Mucosa of stomach (tissue), 1 donor: Measurements from ENCODE around the gene HIVEP2.
A peak's percentile ranks its signal among the peaks of the same experiment; 100 is the strongest.

ENCODE experiments used
- H3K27me3 ChIP-seq: one replicate; pipeline ENCODE4 v1.7.0; 2013; ENCODE audit warnings: mild to moderate bottlenecking, low read length; ENCODE audit not compliant: control insufficient read depth, insufficient read depth
- H3K36me3 ChIP-seq: one replicate; pipeline ENCODE4 v1.7.0; 2013; ENCODE audit warnings: low read length; ENCODE audit not compliant: control insufficient read depth, insufficient read depth
- H3K4me1 ChIP-seq: one replicate; pipeline ENCODE4 v1.7.0; 2013; ENCODE audit warnings: mild to moderate bottlenecking, low read length; ENCODE audit not compliant: control insufficient read depth, insufficient read depth
- H3K4me3 ChIP-seq: one replicate; pipeline ENCODE4 v1.7.0; 2013; ENCODE audit warnings: low read length
- H3K9ac ChIP-seq: one replicate; pipeline ENCODE4 v1.7.0; 2013; ENCODE audit warnings: mild to moderate bottlenecking, low read length, moderate library complexity
- H3K9me3 ChIP-seq: one replicate; pipeline ENCODE4 v1.7.0; 2013; ENCODE audit warnings: mild to moderate bottlenecking, low read length, moderate library complexity; ENCODE audit not compliant: control insufficient read depth
- donor health status: Pancreatic carcinoma.

Gene HIVEP2

DNA sequence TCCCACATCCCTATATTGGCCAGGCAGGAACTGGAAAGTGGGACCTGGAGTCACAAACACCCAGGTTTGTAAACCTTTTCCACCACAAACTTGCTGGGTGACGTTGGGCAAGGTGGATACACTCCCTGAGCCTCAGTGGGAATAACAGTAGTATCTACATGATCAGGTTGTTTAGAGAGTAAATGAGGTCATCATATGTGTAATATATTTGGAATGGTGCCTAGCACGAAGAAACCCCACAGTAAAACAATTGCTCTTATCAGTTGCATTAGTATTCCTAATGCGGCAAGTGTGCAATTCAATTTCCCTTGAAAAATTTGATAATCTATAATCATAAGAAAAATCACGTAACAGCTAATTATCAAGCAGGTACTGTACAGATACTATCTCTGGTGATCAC lies 51.9 kb downstream of the HIVEP2 start:
- no peaks in the 10 kb centered on the region for H3K4me1 ChIP-seq
- no peaks in the 10 kb centered on the region for H3K27me3 ChIP-seq
- H3K9ac ChIP-seq: no peak overlapping the region
- H3K9me3 ChIP-seq: no peaks in the 10 kb centered on the region
- H3K36me3 ChIP-seq: no peaks in the 10 kb centered on the region
- H3K4me3 ChIP-seq: no peak overlapping the region

DNA sequence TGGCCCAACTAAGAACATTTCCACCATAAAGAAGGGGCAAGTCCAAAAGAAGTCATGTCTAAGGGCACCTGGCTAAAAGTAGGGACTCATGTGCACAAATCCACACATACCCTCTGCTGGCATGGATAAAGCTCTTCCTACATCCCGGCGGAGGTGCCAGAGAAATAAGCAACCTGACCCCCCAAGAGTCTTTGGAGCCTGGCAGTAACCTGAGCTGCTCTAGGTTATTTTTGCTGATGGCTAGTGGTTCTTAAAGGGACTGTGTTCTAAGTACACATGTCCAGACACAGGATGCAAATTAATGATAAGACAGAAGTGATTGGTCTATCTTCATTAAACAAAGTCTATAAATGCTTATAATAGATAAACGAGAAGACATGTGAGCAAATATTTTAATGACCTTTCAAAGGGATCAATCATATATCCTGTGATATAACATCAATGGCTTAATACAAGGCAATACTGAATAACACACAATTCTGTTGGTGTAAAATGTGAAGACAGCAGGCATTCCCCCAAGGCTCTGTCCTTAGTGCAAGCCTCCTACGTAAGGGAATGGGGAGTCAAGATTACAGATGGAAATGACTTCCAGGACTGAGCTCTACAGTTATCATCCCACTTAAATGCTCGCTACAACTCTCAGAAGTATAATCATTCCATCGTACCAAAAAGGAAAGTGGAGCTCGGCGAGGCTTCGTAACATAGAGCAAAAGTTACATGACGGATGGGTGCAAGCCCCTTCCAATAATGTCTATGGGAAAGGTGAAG lies 52.5 kb downstream of the HIVEP2 start:
- no peaks in the 10 kb centered on the region for H3K4me1 ChIP-seq
- no peak overlapping the region for H3K9ac ChIP-seq
- H3K36me3 ChIP-seq: no peaks in the 10 kb centered on the region
- no peaks in the 10 kb centered on the region for H3K27me3 ChIP-seq
- H3K4me3 ChIP-seq: no peak overlapping the region
- no peaks in the 10 kb centered on the region for H3K9me3 ChIP-seq

DNA sequence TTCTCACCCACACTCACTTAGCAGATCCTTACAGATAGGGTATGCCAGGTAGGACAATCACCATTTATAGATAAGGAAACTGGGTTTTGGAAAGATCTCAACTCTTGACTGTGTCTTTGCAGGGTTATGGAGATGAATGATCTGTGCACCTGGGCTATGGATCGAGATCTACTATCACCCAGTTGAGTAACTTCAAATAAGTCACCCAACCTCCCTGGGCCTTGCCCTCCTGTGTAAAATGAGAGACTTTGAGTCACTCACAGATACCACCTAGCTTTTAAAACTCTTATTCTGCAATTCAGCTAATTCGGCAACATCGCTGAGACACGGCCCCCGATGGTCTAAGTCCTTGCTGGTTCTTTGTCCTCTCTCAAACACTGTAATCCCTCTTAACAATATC lies 53.5 kb downstream of the HIVEP2 start:
- no peaks in the 10 kb centered on the region for H3K9me3 ChIP-seq
- H3K27me3 ChIP-seq: no peaks in the 10 kb centered on the region
- no peak overlapping the region for H3K9ac ChIP-seq
- H3K4me1 ChIP-seq: peaks cover 2% of the 10 kb centered on the region
- no peak overlapping the region for H3K4me3 ChIP-seq
- H3K36me3 ChIP-seq: no peaks in the 10 kb centered on the region

DNA sequence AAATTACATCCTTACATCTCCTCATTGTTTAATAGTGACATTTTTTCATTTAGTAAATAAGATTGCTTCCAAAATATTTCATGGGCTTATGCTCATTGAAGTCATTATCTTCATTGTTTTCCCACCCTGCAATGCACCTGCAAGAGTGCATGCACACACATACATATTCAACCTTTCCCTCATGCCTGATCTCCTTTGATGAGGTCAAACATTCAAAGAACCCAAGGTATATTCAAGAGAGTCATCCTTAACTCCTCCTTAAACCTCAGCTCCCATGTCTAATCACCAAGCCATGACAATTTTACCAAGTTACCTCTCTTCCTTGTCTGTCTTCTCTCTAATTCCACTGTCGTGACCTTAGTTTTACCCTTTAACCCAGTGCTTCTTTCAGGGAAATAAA lies 56.5 kb downstream of the HIVEP2 start:
- H3K9ac ChIP-seq: no peak overlapping the region
- no peak overlapping the region for H3K4me3 ChIP-seq
- H3K9me3 ChIP-seq: no peaks in the 10 kb centered on the region
- no peaks in the 10 kb centered on the region for H3K36me3 ChIP-seq
- H3K4me1 ChIP-seq: peaks cover 22% of the 10 kb centered on the region
- no peaks in the 10 kb centered on the region for H3K27me3 ChIP-seq

DNA sequence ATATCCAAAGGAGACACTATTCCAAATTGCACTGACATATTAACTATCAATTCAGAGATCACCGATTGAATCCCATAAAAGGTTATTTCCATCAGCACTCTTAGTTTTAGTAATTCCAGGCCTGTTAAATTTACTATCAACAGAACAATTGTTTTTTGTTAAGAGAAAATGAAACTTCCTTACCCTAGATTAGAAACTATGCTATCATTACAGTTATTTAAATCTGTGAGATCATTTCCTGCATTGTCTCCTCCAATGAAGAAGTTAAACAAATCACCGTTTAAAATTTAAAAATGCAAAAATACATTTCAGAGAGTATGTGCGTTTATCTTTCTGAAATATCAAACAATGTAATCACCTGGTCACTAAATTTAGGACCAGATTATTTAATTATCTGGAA lies 57.5 kb downstream of the HIVEP2 start:
- Histone ChIP-seq H3K36me3 (no peaks in the 10 kb centered on the region), H3K27me3 (no peaks in the 10 kb centered on the region), H3K9ac (no peak overlapping the region), H3K9me3 (no peaks in the 10 kb centered on the region), H3K4me3 (no peak overlapping the region), H3K4me1 (peaks cover 22% of the 10 kb centered on the region)

DNA sequence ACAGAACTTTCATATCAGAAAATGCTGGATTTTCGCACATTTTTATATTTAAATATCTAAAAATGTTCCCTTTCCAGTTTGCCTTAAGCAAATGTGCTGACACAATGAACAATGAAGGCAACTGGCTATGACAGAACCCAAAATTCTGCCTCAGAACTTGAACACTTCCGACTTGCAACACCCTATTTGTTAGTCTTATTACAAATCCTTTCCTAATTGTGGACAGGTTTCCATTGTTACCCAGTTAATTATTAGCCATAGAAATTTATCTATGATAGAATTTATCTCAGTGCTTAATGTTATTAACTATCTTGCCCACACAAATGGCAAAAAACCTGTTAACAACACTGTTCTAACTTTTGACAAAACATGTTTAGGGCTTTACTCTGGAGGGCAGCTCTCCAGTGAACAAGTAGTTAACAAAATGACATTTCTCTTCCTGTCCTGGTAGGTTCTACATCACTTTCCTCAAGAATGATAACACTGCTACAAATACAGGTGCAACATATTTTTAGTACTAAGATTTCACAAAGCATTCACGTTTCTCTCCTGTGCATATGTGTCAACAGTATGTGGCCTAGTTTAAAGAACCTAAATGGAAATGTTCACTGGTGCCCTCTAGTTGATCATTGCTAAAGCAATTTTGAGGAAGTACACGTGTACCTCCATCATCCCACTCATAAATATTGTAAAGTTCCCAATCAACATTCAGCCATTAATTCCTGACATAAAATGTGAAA lies 58.4 kb downstream of the HIVEP2 start:
- Histone ChIP-seq H3K4me1 (peaks cover 22% of the 10 kb centered on the region), H3K4me3 (no peak overlapping the region), H3K36me3 (no peaks in the 10 kb centered on the region), H3K9ac (no peak overlapping the region), H3K27me3 (no peaks in the 10 kb centered on the region), H3K9me3 (no peaks in the 10 kb centered on the region)

DNA sequence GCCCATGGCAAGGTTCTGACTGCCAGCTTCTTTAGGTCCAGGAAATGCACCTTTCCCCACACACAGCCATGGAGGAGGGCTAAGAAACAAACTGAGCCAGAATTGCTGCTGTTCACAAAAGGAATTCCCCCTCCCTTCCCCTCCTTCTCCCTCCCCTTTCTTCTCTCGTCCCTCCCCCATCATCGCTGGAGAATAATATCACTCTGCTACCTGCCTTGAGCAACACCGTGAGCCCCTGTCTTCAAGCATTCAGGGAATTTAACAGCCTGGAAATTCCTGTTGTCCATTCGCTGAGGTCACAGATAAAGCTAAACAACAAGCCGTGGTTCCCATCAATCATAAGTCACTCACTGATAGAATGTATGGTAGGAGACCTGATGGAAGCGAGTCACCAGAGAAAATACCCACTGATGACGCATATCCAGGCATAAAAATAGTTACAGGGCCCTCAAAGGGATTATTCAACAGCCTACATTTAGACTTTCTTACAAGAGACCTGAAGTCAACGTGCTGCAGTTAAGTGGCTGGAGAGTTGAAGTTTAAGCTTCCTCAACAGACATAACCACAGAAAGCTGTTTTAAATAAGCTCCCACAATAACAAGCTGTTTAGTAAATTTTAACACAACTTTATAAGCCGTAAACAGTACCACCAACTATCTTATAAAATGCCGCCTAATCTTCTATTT lies 59.7 kb downstream of the HIVEP2 start:
- H3K4me3 ChIP-seq: no peak overlapping the region
- H3K9ac ChIP-seq: peak overlapping the region; percentile 23
- no peaks in the 10 kb centered on the region for H3K36me3 ChIP-seq
- H3K9me3 ChIP-seq: no peaks in the 10 kb centered on the region
- no peaks in the 10 kb centered on the region for H3K27me3 ChIP-seq
- H3K4me1 ChIP-seq: peaks cover 22% of the 10 kb centered on the region

DNA sequence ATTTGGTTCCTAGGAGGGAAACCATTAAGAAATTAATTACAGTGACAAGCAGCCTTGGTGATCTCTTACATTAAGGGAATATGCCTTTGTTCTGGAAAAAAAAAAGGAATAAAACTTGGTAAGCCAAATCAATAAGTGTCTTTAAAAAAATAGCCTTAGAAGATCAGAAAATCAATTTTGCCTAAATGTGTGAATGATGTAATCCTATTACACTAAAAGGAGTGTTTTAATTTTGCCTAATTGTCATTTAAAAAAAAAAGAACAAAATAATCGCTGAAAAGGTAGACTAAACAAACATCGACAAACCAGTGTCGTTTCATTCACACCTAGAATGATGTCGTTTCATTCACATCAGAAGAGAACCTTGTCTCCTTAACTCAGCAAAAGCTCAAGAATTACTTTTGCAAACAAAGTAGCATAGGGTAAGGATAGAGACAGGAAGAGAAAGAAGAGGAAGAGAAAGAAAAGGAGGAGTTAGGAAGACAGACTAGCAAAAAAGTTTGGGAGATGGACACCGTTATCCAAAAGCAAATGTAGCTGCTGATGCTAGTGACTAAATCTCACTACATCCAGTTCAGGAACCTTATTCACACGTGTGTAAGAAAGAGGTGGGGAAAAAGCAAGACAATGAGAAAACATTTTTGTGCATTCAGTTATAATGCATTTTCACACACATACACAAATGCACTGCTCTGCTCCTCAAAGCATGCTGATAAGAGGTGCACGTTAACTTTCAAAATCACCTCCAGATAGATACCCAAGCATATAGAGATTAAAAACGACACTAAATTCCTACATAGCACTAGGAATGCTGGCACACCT lies 60.6 kb downstream of the HIVEP2 start:
- no peak overlapping the region for H3K4me3 ChIP-seq
- H3K9me3 ChIP-seq: no peaks in the 10 kb centered on the region
- H3K27me3 ChIP-seq: no peaks in the 10 kb centered on the region
- H3K4me1 ChIP-seq: peaks cover 22% of the 10 kb centered on the region
- H3K36me3 ChIP-seq: no peaks in the 10 kb centered on the region
- no peak overlapping the region for H3K9ac ChIP-seq

DNA sequence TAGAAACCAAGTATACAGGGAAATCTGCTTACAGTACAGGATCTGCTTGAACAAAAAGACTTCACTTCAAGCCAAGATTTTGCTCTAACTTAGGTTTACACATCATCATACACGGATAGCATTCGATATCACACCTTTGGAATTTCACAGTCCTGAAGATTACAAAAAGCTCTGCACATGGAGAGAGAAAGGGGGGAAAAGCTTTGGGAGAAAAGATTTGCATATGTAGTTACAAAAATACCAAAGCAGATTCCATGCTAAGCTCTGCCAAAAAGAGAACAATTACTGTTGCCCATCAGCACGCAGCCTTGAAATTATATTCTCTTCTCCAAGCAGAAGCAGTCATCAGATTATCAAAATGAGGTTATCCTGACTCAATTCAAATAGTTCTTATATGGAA lies 62.0 kb downstream of the HIVEP2 start:
- Histone ChIP-seq H3K4me1 (peaks cover 22% of the 10 kb centered on the region), H3K9me3 (no peaks in the 10 kb centered on the region), H3K9ac (no peak overlapping the region), H3K36me3 (no peaks in the 10 kb centered on the region), H3K4me3 (no peak overlapping the region), H3K27me3 (no peaks in the 10 kb centered on the region)

DNA sequence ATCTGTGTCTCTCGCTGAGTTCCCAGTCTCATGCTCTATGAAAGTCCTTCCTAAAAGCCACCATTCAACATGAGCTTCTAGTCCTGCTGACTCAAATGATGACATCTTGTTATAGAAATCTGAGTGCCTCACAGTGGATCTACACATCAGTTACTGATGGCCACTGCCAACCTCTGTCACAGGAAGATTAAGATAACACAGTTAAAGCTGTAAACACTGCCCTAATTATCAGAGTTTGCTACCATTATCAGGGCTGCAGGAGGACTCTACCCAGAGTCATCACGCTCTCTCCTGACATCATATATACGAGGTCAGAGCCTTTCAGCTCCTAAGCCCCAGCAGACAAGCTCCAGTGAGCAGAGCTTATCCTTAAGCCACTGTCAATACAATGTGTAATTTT lies 63.2 kb downstream of the HIVEP2 start:
- Histone ChIP-seq H3K36me3 (no peaks in the 10 kb centered on the region), H3K9ac (no peak overlapping the region), H3K4me1 (peaks cover 22% of the 10 kb centered on the region), H3K27me3 (no peaks in the 10 kb centered on the region), H3K9me3 (no peaks in the 10 kb centered on the region), H3K4me3 (no peak overlapping the region)

DNA sequence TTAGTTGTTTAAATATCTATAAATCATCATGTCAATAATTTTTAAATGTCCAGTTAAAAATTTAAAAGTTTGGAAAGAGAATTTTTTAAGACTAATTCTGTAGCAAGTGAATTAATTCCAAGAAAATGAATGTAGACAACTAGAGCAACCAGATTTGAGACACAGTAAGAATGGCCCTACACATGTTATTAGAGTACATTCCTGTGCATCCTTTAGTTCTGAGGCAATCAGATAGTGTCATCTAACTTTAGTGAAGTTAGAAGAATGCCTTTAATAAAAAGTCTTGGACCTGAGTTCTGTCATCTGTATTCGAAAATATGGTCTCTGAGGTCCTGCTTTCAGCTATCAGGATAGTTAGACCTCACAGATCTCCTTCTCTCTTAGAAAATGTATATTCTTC lies 63.7 kb downstream of the HIVEP2 start:
- H3K27me3 ChIP-seq: no peaks in the 10 kb centered on the region
- H3K4me1 ChIP-seq: peaks cover 18% of the 10 kb centered on the region
- no peaks in the 10 kb centered on the region for H3K36me3 ChIP-seq
- no peak overlapping the region for H3K9ac ChIP-seq
- H3K9me3 ChIP-seq: no peaks in the 10 kb centered on the region
- no peak overlapping the region for H3K4me3 ChIP-seq
